ENCODE results near the gene PDP2.

PDP2 gene

DNA sequence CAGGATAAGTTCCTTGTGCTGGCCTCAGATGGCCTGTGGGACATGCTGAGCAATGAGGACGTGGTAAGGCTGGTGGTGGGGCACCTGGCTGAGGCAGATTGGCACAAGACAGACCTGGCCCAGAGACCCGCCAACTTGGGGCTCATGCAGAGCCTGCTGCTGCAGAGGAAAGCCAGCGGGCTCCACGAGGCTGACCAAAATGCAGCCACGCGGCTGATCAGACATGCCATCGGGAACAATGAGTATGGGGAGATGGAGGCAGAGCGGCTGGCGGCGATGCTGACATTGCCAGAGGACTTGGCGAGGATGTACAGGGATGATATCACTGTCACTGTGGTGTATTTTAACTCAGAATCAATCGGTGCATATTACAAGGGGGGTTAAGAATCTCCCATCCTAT is 5.2 kb downstream of the PDP2 start:
- H3K27ac ChIP-seq (replicated peaks) = no peak overlapping the region
- H3K27me3 ChIP-seq (ENCODE audit: insufficient read depth, poor library complexity, severe bottlenecking) = no peaks in the 10 kb centered on the region
- TF ChIP-seq SPI1 (IDR thresholded peaks at IDR 0.05; ENCODE audit: borderline replicate concordance, low read depth) = no peak
- no peak for TF ChIP-seq GABPA (IDR thresholded peaks at IDR 0.05; ENCODE audit: low read depth)
- TF ChIP-seq POLR2AphosphoS5 (IDR thresholded peaks at IDR 0.05; ENCODE audit: low read depth) = no peak
- TF ChIP-seq, protein P1, sequence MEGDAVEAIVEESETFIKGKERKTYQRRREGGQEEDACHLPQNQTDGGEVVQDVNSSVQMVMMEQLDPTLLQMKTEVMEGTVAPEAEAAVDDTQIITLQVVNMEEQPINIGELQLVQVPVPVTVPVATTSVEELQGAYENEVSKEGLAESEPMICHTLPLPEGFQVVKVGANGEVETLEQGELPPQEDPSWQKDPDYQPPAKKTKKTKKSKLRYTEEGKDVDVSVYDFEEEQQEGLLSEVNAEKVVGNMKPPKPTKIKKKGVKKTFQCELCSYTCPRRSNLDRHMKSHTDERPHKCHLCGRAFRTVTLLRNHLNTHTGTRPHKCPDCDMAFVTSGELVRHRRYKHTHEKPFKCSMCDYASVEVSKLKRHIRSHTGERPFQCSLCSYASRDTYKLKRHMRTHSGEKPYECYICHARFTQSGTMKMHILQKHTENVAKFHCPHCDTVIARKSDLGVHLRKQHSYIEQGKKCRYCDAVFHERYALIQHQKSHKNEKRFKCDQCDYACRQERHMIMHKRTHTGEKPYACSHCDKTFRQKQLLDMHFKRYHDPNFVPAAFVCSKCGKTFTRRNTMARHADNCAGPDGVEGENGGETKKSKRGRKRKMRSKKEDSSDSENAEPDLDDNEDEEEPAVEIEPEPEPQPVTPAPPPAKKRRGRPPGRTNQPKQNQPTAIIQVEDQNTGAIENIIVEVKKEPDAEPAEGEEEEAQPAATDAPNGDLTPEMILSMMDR (IDR thresholded peaks at IDR 0.05; ENCODE audit: insufficient read depth, low read length) = no peak
- TF ChIP-seq, protein P2, sequence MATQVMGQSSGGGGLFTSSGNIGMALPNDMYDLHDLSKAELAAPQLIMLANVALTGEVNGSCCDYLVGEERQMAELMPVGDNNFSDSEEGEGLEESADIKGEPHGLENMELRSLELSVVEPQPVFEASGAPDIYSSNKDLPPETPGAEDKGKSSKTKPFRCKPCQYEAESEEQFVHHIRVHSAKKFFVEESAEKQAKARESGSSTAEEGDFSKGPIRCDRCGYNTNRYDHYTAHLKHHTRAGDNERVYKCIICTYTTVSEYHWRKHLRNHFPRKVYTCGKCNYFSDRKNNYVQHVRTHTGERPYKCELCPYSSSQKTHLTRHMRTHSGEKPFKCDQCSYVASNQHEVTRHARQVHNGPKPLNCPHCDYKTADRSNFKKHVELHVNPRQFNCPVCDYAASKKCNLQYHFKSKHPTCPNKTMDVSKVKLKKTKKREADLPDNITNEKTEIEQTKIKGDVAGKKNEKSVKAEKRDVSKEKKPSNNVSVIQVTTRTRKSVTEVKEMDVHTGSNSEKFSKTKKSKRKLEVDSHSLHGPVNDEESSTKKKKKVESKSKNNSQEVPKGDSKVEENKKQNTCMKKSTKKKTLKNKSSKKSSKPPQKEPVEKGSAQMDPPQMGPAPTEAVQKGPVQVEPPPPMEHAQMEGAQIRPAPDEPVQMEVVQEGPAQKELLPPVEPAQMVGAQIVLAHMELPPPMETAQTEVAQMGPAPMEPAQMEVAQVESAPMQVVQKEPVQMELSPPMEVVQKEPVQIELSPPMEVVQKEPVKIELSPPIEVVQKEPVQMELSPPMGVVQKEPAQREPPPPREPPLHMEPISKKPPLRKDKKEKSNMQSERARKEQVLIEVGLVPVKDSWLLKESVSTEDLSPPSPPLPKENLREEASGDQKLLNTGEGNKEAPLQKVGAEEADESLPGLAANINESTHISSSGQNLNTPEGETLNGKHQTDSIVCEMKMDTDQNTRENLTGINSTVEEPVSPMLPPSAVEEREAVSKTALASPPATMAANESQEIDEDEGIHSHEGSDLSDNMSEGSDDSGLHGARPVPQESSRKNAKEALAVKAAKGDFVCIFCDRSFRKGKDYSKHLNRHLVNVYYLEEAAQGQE (IDR thresholded peaks at IDR 0.05; ENCODE audit: insufficient replicate concordance, low read depth) = no peak
- H3K4me3 ChIP-seq (replicated peaks; ENCODE audit: insufficient read depth, low read length) = no peak overlapping the region
- no peak for DNase-seq (ENCODE audit: low read depth in 1 of 2, low spot score in 1 of 2)

DNA sequence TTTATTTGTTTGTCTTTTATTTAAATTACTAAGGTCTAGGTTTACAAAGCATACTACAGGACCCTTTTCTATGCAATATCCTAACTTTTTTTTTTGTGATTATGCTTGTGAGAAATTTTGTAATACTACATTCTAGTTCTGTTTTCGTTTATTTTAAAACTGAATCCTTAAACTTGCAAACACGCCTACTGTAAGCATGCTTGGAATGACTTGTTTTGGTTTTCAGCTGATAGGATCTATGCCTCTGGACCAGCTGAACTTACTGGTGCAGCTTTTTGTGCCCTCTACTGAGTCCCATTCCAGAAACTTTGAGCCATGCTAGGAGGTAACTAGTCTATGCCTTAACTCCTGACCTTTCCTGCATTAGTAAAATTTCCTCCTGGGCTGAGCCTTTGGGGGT is 6.0 kb downstream of the PDP2 start:
- H3K4me3 ChIP-seq (replicated peaks; ENCODE audit: insufficient read depth, low read length) = no peak overlapping the region
- no peak overlapping the region for H3K27ac ChIP-seq (replicated peaks)
- TF ChIP-seq GABPA (IDR thresholded peaks at IDR 0.05; ENCODE audit: low read depth) (no peak), SPI1 (IDR thresholded peaks at IDR 0.05; ENCODE audit: borderline replicate concordance, low read depth) (no peak)
- no peaks in the 10 kb centered on the region for H3K27me3 ChIP-seq (ENCODE audit: insufficient read depth, poor library complexity, severe bottlenecking)
- no peak for DNase-seq (ENCODE audit: low read depth in 1 of 2, low spot score in 1 of 2)

DNA sequence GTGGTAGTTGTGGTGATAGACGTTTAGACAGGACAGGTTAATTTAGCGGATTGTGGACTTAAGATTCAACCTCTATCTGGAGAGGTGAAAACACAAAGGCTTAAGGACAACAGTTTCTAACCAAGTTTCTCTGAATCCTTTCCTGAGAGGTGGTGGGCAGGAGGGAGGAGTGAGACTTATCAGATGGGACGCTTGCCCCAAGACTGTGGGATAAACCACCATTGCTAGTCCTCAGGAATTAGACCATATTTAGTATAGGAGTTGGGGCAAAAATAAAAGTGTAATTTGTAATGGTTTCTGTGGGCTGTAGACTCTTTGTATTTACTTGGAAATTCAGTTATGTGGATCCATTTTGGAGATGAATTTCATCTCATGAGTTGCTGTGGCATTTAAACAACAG is 6.6 kb downstream of the PDP2 start:
- TF ChIP-seq, protein P1 (IDR thresholded peaks at IDR 0.05; ENCODE audit: insufficient read depth, low read length) = no peak
- TF ChIP-seq, protein P2 (IDR thresholded peaks at IDR 0.05; ENCODE audit: insufficient replicate concordance, low read depth) = no peak
- TF ChIP-seq GABPA (IDR thresholded peaks at IDR 0.05; ENCODE audit: low read depth) (no peak), POLR2AphosphoS5 (IDR thresholded peaks at IDR 0.05; ENCODE audit: low read depth) (no peak), SPI1 (IDR thresholded peaks at IDR 0.05; ENCODE audit: borderline replicate concordance, low read depth) (no peak)
- H3K4me3 ChIP-seq (replicated peaks; ENCODE audit: insufficient read depth, low read length) = no peak overlapping the region
- H3K27me3 ChIP-seq (ENCODE audit: insufficient read depth, poor library complexity, severe bottlenecking) = no peaks in the 10 kb centered on the region
- no peak for DNase-seq (ENCODE audit: low read depth in 1 of 2, low spot score in 1 of 2)
- no peak overlapping the region for H3K27ac ChIP-seq (replicated peaks)

DNA sequence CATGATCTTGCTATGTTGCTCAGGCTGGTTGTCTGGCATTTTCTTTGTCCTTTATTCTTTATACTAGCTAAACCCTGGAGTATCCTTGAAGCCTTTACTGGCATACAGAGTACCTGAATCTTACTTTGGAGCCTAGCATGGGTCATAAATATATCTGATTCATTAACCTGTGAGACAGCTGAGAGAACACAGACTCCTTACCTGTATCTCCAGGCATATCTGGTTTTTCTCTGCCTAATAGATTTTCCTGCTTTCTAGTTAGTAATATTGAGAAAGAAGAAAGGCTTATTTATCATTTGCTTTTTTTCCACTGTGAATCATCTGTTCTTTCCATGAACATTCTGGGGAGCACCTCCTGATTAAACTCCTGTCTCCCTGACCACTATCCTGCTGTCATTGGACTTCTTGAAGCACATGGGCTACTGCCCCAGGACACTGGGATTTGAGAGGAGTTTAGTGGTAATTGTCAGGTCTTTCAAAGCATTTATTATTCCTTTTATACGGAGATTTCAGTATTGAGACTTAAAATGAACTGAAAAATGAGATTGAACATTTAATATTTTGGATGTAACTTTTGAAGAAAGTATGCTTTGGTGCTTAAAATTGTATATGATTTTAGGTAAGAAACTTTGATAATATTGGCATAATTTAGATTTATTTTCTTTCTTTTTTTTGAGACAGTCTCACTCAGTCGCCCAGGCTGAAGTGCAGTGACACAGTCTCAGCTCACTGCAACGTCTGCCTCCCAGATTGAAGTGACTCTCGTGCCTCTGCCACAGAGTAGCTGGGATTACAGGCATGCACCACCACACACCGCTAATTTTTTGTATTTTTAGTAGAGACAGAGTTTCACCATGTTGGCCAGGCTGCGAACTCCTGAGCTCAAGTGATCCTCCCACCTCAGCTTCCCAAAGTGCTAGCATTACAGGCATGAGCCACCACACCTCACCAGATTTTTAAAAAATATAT is 8.6 kb downstream of the PDP2 start:
- H3K27me3 ChIP-seq (ENCODE audit: insufficient read depth, poor library complexity, severe bottlenecking) = no peaks in the 10 kb centered on the region
- TF ChIP-seq, protein P2 (IDR thresholded peaks at IDR 0.05; ENCODE audit: insufficient replicate concordance, low read depth) = no peak
- no peak for TF ChIP-seq GABPA (IDR thresholded peaks at IDR 0.05; ENCODE audit: low read depth)
- TF ChIP-seq SPI1 (IDR thresholded peaks at IDR 0.05; ENCODE audit: borderline replicate concordance, low read depth) = no peak
- TF ChIP-seq, protein P1 (IDR thresholded peaks at IDR 0.05; ENCODE audit: insufficient read depth, low read length) = no peak
- H3K4me3 ChIP-seq (replicated peaks; ENCODE audit: insufficient read depth, low read length) = no peak overlapping the region
- DNase-seq (ENCODE audit: low read depth in 1 of 2, low spot score in 1 of 2) = no peak
- no peak overlapping the region for H3K27ac ChIP-seq (replicated peaks)

Data from HL-60 (cell line).